ENCODE data around the gene ZNF821. TPM values are rescaled to one million over a fixed set of nuclear protein-coding genes. Genes with fewer than 3 reads are reported as not detected.

The ZNF821 gene
- total and polyA plus RNA-seq, 2 of the 8 experiments (the other 6 are each of a cell fraction or from before 2014, with no cell fraction given), result 9.5 to 14.1 TPM

GRCh38 chr16:71859762-71860521, 24.0 kb downstream of the ZNF821 start (continued):
- no peak for TF ChIP-seq ATF2 (IDR thresholded peaks at IDR 0.05; ENCODE audit: low read length)
- no peak for TF ChIP-seq FOSL1 (IDR thresholded peaks at IDR 0.05; ENCODE audit: insufficient read depth, low read depth, low read length)
- TF ChIP-seq POLR2A (IDR thresholded peaks at IDR 0.05; ENCODE audit: control extremely low read depth in 1 of 2, low read depth in 2 of 2, low read length in 2 of 2), result no peak
- no peak for TF ChIP-seq TAF1 (IDR thresholded peaks at IDR 0.05; ENCODE audit: low read depth, low read length)
